Muscle of leg (tissue), 11 donors: Measurements from ENCODE around the gene COL13A1. TPM values are rescaled to one million over a fixed set of nuclear protein-coding genes. Genes with fewer than 3 reads are reported as not detected.

ENCODE experiments used
- DNase-seq: peaks from one replicate; pipeline ENCODE4 v3.0.0; 2013
- H3K27ac ChIP-seq: one replicate; pipeline ENCODE4 v1.5.1; 2013; ENCODE audit warnings: mild to moderate bottlenecking, low read length, control low read depth
- H3K27me3 ChIP-seq: one replicate; pipeline ENCODE4 v1.6.1; 2013; ENCODE audit warnings: low read length; ENCODE audit not compliant: control insufficient read depth, insufficient read depth
- H3K36me3 ChIP-seq: one replicate; pipeline ENCODE4 v1.6.1; 2013; ENCODE audit warnings: low read length; ENCODE audit not compliant: control insufficient read depth, insufficient read depth
- H3K4me1 ChIP-seq: one replicate; pipeline ENCODE4 v1.6.1; 2013; ENCODE audit warnings: low read length; ENCODE audit not compliant: control insufficient read depth, insufficient read depth
- H3K4me3 ChIP-seq: one replicate; pipeline ENCODE4 v1.5.1; 2013; ENCODE audit warnings: low read length, control low read depth
- H3K9me3 ChIP-seq: replicated peaks from 2 replicates; pipeline ENCODE4 v1.6.1; 2013; ENCODE audit warnings: low read depth, low read length; ENCODE audit not compliant: control insufficient read depth
- WGBS: methylation state at CpG from one replicate; pipeline ENCODE4 v1.1.5; 2013; ENCODE audit warnings: missing lambda C conversion rate; ENCODE audit not compliant: insufficient coverage; 5-methylcytosine and 5-hydroxymethylcytosine counted together
- polyA plus RNA-seq, 8 donors: library from polyadenylated mRNA; unstranded; fragments of 120-200 nt; gene quantifications; one replicate each; pipeline versions ENCODE4 v1.2.1 to v1.2.3, GENCODE V29; 2013; ENCODE audit warnings: inconsistent platforms in 1 of 8, low replicate concordance in 1 of 8; ENCODE audit not compliant: insufficient read length in 8 of 8, insufficient read depth in 1 of 8
- total RNA-seq: library from RNA; stranded (reverse); fragments of 120-200 nt; gene quantifications from one replicate; pipeline ENCODE4 v1.2.4, GENCODE V29; 2013

The COL13A1 gene
- total and polyA plus RNA-seq, 9 donors = 4.8 to 26.7 (median 11.6) TPM

DNA sequence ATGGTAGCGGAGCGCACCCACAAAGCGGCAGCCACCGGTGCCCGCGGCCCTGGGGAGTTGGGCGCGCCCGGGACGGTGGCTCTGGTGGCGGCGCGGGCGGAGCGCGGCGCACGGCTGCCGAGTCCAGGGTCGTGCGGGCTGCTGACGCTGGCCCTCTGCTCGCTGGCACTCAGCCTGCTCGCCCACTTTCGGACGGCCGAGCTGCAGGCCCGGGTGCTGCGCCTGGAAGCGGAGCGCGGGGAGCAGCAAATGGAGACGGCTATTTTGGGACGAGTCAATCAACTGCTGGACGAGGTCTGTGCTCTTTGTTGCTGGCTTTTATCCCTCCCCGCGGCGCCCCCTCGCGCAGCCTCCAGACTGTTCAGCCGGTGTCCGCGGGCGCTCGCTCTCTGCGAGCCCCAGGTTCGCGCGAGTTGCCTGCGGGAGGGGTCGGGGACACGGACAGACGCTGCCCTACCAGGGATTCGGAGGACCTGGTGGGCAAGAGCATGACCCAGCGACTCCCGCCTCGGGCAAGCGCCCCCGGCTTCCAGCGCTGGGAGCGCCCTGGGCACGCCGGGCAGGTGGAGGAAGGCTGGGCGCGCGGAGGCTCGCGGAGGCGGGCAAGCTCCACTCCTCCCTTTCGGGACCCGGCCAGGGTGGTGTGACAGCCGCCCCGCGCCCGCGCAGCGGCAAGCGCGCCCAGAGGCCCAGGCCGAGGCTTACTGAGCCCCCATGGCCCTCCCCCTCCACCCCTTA lies 887 bp downstream of the COL13A1 start:
- peaks cover 28% of the 10 kb centered on the region for H3K4me1 ChIP-seq
- peaks cover 64% of the 10 kb centered on the region for H3K27me3 ChIP-seq
- no peaks in the 10 kb centered on the region for H3K9me3 ChIP-seq
- H3K36me3 ChIP-seq = no peaks in the 10 kb centered on the region
- peak overlapping the region; percentile 86 for H3K27ac ChIP-seq
- WGBS = 2% methylated on average over 65 of the region's 80 CpGs
- peak overlapping the region; percentile 57 for H3K4me3 ChIP-seq
- DNase-seq = peak; percentile 83

DNA sequence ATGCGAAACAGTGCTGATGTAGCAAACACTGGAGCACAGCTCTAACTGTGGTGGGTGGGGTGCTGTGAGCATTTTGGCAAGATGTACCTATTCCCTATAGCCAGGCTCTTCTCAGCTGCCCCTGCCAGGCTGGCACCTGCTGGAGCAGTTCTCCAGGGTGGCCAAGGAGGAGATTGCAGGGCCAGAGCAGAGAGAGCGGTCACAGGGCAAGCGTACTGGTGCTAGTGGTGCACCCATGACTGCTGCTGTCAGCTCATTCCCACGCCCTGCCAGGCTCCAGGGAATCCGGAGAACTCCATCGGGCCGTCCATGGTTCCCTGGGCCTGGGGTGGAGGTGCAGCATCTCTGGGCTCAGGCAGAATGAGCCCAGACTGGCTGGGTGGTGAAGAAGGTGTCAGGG lies 2.1 kb downstream of the COL13A1 start:
- Histone ChIP-seq H3K27ac (no peak overlapping the region), H3K27me3 (peaks cover 55% of the 10 kb centered on the region), H3K4me3 (no peak overlapping the region), H3K4me1 (peaks cover 28% of the 10 kb centered on the region), H3K9me3 (no peaks in the 10 kb centered on the region), H3K36me3 (no peaks in the 10 kb centered on the region)
- WGBS = 85% methylated on average over 3 of the region's 7 CpGs
- DNase-seq = no peak

DNA sequence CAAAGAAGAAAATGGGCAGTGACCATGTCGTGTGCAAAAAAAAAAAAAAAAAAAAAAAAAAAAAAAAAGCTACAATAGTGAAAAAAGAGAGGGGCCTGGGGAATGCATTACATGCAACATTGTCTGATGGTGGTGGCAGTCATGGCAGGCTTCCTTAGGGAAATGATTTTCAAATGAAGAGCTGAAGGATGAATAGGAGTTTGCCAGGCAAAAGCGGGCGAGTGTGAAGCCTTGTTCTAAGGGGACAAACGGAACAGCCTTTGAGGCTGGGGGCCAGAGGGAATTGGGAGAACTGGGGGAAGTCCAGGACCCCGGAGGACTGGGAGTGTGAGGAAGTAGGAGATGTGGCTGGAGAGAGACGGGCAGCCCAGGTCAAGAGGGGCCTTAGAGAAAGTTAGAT lies 3.1 kb downstream of the COL13A1 start:
- Histone ChIP-seq H3K27me3 (peaks cover 51% of the 10 kb centered on the region), H3K27ac (no peak overlapping the region), H3K4me3 (no peak overlapping the region), H3K9me3 (no peaks in the 10 kb centered on the region), H3K4me1 (peaks cover 28% of the 10 kb centered on the region), H3K36me3 (no peaks in the 10 kb centered on the region)
- DNase-seq = no peak
- WGBS = 86% methylated on average over 5 of the region's 6 CpGs

DNA sequence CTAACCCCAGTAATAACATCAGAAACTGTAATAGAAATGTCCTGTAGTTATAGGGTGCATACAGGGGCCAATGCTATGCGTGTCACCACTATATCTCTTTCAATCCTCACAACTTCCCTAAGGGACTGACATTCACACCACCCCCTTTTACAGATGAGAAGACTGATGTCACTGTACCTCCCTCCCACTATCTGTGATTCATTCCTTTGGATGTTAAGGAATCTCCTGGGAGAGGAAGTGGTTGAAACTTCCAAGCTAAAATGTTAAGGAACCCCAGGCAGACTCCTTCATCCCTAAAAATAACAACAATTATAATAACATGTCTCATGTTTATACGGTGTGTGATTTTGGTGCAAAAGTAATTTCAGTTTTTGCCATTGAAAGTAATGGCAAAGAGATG lies 5.4 kb downstream of the COL13A1 start:
- Histone ChIP-seq H3K27me3 (peaks cover 35% of the 10 kb centered on the region), H3K36me3 (no peaks in the 10 kb centered on the region), H3K4me3 (no peak overlapping the region), H3K9me3 (no peaks in the 10 kb centered on the region), H3K27ac (no peak overlapping the region), H3K4me1 (peaks cover 23% of the 10 kb centered on the region)
- no peak for DNase-seq
- no CpG with 5 or more reads among the region's 2 CpGs for WGBS

DNA sequence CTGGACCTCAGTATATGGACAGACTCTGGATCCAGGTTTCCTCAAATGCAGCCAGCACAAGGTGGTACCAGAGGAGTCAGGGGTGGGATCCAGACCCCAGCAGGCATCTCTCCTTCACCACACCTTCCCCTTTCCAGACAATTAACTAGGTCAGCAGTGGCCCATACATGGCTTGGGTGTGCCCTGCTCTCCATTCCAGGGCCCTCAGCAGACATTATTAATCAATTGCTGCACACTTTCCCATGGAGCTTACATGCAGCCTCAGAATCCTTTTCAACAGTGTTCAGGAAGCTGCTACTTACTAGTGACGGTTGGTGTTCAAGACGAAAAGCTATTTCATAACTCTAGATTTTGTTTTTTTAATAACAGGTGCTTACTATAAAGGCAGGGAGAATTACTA lies 6.0 kb downstream of the COL13A1 start:
- H3K27me3 ChIP-seq = peaks cover 29% of the 10 kb centered on the region
- no peaks in the 10 kb centered on the region for H3K36me3 ChIP-seq
- no peaks in the 10 kb centered on the region for H3K9me3 ChIP-seq
- H3K4me1 ChIP-seq = peaks cover 20% of the 10 kb centered on the region
- DNase-seq = no peak
- H3K4me3 ChIP-seq = no peak overlapping the region
- no peak overlapping the region for H3K27ac ChIP-seq
- WGBS = no CpG with 5 or more reads among the region's 2 CpGs

DNA sequence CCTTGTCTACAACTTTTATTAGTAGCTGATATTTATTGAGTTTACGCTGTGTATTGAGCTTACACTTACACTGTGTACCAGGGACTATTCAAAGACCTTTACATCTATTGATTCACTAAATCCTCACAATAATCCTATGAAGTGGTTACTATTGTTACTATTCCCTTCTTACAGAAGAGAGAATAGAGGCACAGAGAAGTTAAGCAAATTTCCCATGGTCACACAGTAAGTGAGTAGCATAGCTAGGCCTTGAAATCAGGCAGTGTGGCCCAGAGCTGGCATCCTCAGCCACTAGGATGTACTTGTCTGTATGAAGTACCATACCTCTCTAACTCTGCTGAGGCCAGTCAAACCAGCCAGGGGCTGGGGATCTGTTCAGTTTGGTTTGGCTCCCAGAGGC lies 7.6 kb downstream of the COL13A1 start:
- H3K27ac ChIP-seq = no peak overlapping the region
- no peaks in the 10 kb centered on the region for H3K9me3 ChIP-seq
- H3K4me3 ChIP-seq = no peak overlapping the region
- no CpG with 5 or more reads among the region's 1 CpG for WGBS
- peaks cover 26% of the 10 kb centered on the region for H3K4me1 ChIP-seq
- no peaks in the 10 kb centered on the region for H3K36me3 ChIP-seq
- DNase-seq = no peak
- H3K27me3 ChIP-seq = peaks cover 13% of the 10 kb centered on the region

DNA sequence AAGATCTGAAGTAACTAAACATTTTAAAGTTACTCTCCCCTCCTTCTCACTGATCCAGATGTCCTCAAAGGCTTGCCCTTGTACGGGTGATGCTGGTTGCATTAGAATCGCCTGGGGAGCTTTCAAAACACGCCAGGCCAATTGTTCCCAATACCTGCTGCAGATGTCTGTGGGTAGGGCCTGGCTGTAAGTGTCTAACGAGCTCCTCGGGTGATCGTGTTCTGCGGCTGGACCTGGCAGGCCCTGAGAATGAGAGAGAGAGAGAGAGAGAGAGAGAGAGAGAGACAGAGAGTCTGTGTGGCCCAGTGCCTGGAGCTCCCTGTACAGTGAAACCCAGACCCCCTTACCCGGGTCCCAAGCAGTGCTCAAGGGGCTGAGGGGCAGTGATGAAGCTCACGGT lies 8.4 kb downstream of the COL13A1 start:
- H3K36me3 ChIP-seq = no peaks in the 10 kb centered on the region
- peaks cover 33% of the 10 kb centered on the region for H3K4me1 ChIP-seq
- H3K4me3 ChIP-seq = no peak overlapping the region
- peaks cover 11% of the 10 kb centered on the region for H3K27me3 ChIP-seq
- H3K27ac ChIP-seq = no peak overlapping the region
- no peak for DNase-seq
- 32% methylated on average over 9 of the region's 9 CpGs for WGBS
- no peaks in the 10 kb centered on the region for H3K9me3 ChIP-seq

DNA sequence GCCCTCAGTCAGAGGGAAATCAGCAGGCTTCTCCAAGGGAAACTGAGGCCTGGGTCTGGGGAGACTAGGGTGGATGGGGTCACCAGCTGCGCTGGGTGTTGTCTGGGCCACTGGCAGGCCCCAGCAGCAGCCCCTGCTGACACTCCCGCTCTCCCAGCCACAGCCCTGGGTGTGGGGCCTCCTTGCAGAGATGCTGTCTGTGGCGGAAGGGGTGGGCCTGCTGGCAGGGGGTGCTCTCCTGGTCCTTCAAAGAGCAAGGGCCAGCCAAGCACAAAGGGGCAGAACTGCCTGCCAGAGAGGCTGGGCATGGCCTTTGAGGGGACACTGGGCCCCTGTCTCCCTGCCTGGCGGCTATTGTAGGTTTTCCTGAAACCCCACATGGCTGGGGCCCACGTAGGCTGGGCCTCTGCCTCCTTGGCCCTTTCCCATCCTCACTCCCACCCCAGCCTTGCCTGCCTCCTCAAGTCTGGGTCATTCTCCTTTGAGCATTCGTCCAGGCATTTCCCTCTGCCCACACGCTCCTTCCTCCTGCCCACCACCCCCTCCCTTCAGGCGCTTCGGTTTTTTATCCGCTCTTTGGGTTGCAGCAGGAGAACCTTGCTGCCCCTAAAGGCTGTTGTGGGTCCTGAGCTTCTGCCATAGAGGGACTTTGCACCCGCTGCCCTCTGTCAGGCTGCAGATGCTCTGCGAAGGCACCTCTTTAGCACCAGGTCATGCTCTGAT lies 9.1 kb downstream of the COL13A1 start:
- no peak for DNase-seq
- Histone ChIP-seq H3K4me1 (peaks cover 40% of the 10 kb centered on the region), H3K27ac (no peak overlapping the region), H3K27me3 (peaks cover 5% of the 10 kb centered on the region), H3K36me3 (no peaks in the 10 kb centered on the region), H3K9me3 (no peaks in the 10 kb centered on the region), H3K4me3 (no peak overlapping the region)
- 57% methylated on average over 9 of the region's 12 CpGs for WGBS

DNA sequence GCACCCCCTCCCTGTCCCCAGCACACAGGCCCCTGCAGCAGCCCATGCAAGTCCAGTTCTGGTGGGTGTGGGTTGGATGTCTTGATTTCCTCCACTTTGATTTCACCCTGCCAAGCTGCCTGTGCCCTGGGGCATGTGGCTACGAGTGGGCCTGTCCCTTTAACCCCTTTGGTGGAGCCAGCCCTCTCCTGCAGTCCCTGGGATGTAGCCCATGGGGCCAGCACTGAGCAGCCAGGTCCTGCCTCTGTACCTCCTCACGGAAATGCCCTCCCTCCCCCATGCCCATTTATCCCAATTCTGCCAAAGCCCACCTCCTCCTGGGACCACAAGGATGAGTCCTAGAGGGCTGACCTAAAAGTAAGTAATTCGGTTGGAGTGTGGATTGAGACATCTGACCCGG lies 11.9 kb downstream of the COL13A1 start:
- no peak overlapping the region for H3K4me3 ChIP-seq
- 70% methylated on average over 4 of the region's 4 CpGs for WGBS
- peaks cover 54% of the 10 kb centered on the region for H3K4me1 ChIP-seq
- H3K9me3 ChIP-seq = no peaks in the 10 kb centered on the region
- H3K36me3 ChIP-seq = no peaks in the 10 kb centered on the region
- DNase-seq = no peak
- H3K27ac ChIP-seq = no peak overlapping the region
- H3K27me3 ChIP-seq = peaks cover 5% of the 10 kb centered on the region

DNA sequence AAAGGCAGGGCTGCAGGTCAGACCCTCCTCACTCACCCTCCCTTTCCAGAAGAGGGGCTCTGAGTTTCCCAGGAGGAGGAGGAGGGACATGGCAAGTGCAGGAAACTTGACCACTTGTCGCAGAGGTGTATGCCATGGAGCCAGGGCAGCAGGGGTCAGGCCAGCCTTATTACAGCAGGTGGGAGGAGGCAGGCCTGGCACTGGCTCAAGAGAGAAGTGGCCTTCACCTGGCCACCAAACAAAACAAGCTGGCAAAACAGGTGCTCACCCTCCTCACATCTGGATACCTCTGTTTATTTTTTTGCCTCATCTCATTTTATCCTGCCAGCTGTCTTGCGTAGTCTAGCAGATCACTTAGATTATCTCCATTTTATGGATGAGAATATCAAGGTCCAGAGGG lies 12.5 kb downstream of the COL13A1 start:
- DNase-seq = no peak
- no peaks in the 10 kb centered on the region for H3K9me3 ChIP-seq
- H3K27ac ChIP-seq = no peak overlapping the region
- WGBS = no CpG with 5 or more reads among the region's 2 CpGs
- H3K4me1 ChIP-seq = peaks cover 54% of the 10 kb centered on the region
- H3K36me3 ChIP-seq = no peaks in the 10 kb centered on the region
- no peak overlapping the region for H3K4me3 ChIP-seq
- H3K27me3 ChIP-seq = peaks cover 6% of the 10 kb centered on the region
